ENCODE data around the gene RCOR3.

DNA sequence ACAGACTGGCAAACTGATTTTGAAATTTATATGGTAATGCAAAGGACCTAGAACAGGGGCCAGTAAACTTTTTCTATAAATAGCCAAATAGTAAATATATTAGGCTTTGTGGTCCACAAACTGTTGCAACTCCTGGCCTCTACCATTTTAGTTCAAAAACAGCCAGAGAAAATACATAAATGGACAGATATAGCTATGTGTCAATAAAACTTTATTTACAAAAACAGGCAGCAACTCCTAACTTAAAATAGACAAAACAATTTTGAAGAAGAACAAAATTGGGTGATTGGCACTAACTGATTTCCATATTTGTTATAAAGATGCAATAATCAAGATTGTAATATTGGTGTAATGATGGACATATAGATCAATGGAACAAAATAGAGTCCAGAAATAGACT is 60.7 kb downstream of the RCOR3 start:
- TF ChIP-seq ZNF70 (CRISPR knock-in tag; IDR thresholded peaks at IDR 0.05) (no peak), ZFP30 (CRISPR knock-in tag; IDR thresholded peaks at IDR 0.05) (no peak), CSDC2 (CRISPR knock-in tag; IDR thresholded peaks at IDR 0.05) (no peak), ZFP3 (CRISPR knock-in tag; IDR thresholded peaks at IDR 0.05) (no peak), GLIS3 (CRISPR knock-in tag; IDR thresholded peaks at IDR 0.05) (no peak), RARB (CRISPR knock-in tag; IDR thresholded peaks at IDR 0.05) (no peak), ZNF565 (CRISPR knock-in tag; conservative IDR thresholded peaks at IDR 0.05; ENCODE audit: low read depth) (no peak)

Data from SK-N-SH treated with all-trans-retinoic acid at 6 μM for 48 hours (cell line).